HG02938 (cell line): ENCODE data around the gene MEG3.
"Not testable (repeated sequence)": the region's sequence is repeated elsewhere in the genome, so short reads cannot be mapped to it uniquely, and the experiment has no call there.

Experiments used
- ATAC-seq: cut with Tn5 transposase; IDR thresholded peaks from one replicate; pipeline ENCODE4 v1.9.1; 2021; ENCODE audit warnings: mild to moderate bottlenecking, moderate library complexity; ENCODE audit not compliant: unreplicated experiment

Gene MEG3

GRCh38 chr14:100788517-100788916, 37.4 kb upstream of the MEG3 start:
- no peak for ATAC-seq

GRCh38 chr14:100788942-100789341, 37.0 kb upstream of the MEG3 start:
- ATAC-seq, result no peak

GRCh38 chr14:100789460-100790417, 36.2 kb upstream of the MEG3 start:
- no peak for ATAC-seq

- no peak for ATAC-seq
Observed at GRCh38 chr14:100790502-100791347, 35.2 kb upstream of the MEG3 start.

GRCh38 chr14:100791348-100791735, 34.6 kb upstream of the MEG3 start:
- ATAC-seq, result no peak

GRCh38 chr14:100791995-100792394, 33.9 kb upstream of the MEG3 start:
- no peak for ATAC-seq

- ATAC-seq, result no peak
Observed at GRCh38 chr14:100796946-100797345, 29.0 kb upstream of the MEG3 start.

GRCh38 chr14:100800041-100800440, 25.9 kb upstream of the MEG3 start:
- no peak for ATAC-seq

GRCh38 chr14:100801433-100801832, 24.5 kb upstream of the MEG3 start:
- not testable (repeated sequence) for ATAC-seq

GRCh38 chr14:100802179-100802578, 23.7 kb upstream of the MEG3 start:
- ATAC-seq, result no peak

GRCh38 chr14:100802766-100803165, 23.2 kb upstream of the MEG3 start:
- no peak for ATAC-seq

GRCh38 chr14:100803226-100803625, 22.7 kb upstream of the MEG3 start:
- no peak for ATAC-seq

- ATAC-seq, result no peak
Observed at GRCh38 chr14:100803676-100804075, 22.2 kb upstream of the MEG3 start.

- ATAC-seq, result no peak
Observed at GRCh38 chr14:100804138-100804537, 21.8 kb upstream of the MEG3 start.

- ATAC-seq, result no peak
Observed at GRCh38 chr14:100804558-100805309, 21.2 kb upstream of the MEG3 start.

GRCh38 chr14:100806386-100806785, 19.5 kb upstream of the MEG3 start:
- no peak for ATAC-seq

- ATAC-seq, result no peak
Observed at GRCh38 chr14:100807496-100807895, 18.4 kb upstream of the MEG3 start.

GRCh38 chr14:100807979-100808734, 17.8 kb upstream of the MEG3 start:
- ATAC-seq, result no peak

- ATAC-seq, result no peak
Observed at GRCh38 chr14:100810435-100810834, 15.5 kb upstream of the MEG3 start.

GRCh38 chr14:100810861-100811461, 15.0 kb upstream of the MEG3 start:
- no peak for ATAC-seq
